Activated naive CD8-positive, alpha-beta T cell treated with anti-CD3 and anti-CD28 coated beads, Interleukin-2, amount 50 U/mL, for 16 hours (primary cell): ENCODE results near the gene HNRNPC.
"Not testable (repeated sequence)": the region's sequence is repeated elsewhere in the genome, so short reads cannot be mapped to it uniquely, and the experiment has no call there.

Experiments used
- DNase-seq: peaks from one replicate; pipeline ENCODE4 v3.0.0-alpha.2; 2020; ENCODE audit warnings: low read depth, low spot score

HNRNPC gene

DNA sequence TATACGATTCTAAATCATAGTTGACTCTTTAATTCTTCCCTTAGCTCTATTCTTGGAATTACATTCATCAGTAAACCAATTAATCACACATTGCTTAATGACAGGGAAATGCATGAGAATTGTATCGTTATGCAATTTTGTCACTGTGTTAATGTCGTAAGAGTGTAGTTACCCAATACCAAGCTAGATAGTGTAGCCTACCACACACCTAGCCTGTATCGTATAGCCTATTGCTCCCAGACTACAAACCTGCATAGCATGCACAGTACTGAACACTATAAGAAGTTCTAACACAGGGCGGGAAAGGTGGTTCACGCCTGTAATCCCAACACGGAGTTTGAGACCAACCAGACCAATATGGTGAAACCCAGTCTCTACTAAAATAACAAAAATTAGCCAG, 24.7 kb downstream of the HNRNPC start:
- DNase-seq = no peak

DNA sequence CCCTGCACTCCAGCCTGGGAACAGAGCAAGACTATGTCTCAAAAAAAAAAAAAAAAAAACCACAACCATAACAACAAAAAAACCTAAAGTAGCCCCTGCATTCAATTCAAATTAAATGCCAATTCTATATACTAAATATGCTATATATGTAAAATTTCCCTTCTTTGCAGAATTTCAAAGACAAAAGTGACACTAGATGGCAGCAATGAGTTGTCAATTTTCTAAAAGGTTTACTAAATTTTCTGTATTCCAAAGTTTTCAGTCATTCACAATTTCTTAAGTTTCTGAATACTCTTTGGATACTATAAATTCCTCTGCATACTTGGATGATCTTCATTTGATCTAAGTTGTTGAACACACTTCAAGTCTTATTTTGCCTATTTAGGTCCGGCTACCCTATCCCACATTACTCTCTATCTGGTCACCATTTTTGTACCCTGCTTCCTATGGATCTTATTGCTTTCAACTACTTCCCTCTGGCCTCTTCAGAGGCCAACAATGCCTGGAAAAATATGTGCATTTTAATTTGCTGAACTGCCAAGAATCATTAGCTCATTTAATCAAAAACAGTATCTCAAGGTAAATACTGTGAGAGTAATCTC, 27.9 kb downstream of the HNRNPC start:
- no peak for DNase-seq

DNA sequence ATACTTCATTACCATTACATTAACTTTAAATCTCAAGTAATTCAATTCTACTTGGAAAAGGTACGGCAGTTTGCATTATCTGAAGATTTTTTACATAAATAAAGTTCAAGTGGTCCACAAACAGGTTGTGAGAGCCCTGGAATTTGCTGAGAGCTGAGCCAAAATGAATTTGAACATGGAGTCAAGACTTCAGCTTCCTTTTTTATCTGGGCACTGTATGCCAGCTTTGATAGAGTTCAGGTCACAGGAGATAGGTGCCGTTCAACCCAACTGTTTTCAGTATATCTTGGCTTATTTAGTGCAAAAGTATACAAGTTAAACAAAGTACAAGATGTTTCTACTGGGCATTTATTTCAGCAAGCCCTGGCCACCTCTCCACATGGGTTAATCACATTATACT, 28.8 kb downstream of the HNRNPC start:
- DNase-seq = no peak

DNA sequence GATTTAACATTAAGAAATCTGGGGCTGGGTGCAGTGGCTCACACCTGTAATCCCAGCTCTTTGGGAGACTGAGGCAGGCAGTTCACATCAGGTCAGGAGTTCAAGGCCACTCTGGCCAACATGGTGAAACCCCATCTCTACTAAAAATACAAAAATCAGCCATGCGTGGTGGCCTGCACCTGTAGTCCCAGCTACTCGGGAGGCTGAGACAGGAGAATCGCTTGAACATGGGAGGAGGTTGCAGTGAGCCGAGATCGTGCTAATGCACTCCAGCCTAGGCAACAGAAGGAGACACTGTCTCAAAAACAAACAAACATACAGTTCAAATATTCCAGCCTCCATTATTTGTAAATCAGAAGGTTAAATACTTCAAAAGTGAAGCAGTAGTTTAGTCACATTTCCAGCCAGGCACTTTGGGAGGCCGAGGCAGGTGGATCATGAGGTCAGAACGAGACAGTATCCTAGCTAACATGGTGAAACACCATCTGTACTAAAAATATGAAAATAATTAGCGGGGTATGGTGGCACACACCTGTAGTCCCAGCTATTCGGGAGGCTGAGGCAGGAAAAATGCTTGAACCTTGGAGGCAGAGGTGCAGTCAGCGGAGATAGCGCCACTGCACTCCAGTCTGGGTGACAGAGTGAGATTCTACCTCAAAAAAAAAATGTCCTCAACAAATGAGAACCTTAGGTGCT, 30.3 kb downstream of the HNRNPC start:
- no peak for DNase-seq

DNA sequence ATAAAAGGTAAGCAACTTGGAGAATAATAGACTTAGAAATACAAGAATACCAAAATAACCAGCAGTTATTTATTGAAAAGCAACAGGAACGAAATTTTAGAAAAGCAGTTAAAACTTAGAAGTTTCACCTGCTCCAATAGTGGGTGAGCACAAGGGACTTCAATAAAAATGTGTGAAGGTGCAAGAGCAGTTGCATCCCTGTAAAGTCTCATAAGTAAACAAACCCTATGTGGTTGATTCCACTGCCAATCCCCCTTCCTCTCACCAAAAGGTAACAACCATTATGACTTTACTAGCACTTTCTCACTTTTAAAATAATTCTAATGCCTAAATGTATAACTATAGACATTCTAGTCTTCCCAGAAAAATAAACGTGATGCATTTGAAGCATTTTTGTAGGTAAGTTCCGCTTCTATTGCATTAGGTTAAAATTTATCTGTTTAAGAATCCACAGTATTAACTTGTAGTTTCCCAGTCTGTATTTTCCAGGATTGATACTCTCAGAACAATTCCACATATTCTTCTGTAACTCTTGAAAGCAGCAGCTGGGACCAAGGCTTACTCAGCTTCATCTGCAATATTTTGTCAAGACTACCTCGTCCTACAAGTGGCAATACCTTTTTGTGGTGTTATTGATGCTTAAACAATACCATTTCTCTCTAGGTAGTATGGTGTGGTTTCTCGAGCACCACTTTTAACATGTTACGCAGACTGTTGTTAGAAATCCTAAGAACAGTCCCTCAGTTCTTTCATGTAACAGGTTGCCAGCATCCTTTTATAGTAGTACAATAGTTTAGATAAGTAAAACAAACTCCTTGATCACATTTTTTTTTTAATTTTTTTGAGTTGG, 32.1 kb downstream of the HNRNPC start:
- no peak for DNase-seq

DNA sequence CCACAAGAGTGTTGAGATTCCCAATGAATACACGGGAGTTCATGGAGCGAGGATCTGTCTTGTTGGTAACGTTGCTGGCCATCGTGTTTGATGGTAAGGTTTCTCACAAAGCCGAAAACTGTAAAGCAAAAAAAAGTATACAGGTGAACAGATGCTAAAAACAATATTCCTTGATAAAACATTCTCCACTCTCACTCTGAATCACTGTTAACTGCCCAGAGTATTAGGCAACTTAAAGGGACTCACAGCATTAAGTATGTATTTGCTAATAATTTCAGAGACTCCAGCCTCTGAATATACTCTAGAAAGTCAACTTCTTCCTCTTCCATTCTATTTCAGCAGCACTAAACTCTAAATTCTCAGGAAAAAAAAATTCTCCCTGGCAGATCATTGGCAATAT, 35.1 kb downstream of the HNRNPC start:
- DNase-seq = no peak

DNA sequence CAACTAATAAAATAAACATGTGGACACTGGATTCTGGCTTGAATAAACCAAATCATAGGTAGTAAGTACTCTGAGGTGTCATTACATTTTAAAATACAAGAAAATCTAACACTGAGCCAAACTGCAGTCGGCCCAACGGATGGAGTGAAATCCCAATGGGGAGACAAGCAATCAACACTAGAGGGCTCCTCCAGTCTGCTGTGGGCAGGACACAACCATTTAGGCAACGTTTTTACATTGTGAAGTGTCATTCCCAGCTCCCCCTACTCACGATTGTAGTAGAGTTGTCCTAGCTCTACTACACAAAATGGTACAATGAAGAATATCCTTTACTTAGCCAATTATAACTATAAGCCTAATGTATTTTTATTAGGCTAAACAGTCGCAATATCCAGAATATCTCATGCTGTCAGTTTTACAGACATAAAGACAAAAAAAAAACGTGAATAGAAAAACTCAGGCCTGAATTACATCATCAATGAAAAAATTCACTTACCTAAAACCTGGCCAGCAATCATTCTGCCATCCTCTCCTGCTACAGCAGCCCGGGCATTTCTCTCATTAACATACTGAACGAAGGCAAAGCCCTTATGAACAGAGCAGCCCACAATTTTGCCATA, 35.7 kb downstream of the HNRNPC start:
- no peak for DNase-seq

DNA sequence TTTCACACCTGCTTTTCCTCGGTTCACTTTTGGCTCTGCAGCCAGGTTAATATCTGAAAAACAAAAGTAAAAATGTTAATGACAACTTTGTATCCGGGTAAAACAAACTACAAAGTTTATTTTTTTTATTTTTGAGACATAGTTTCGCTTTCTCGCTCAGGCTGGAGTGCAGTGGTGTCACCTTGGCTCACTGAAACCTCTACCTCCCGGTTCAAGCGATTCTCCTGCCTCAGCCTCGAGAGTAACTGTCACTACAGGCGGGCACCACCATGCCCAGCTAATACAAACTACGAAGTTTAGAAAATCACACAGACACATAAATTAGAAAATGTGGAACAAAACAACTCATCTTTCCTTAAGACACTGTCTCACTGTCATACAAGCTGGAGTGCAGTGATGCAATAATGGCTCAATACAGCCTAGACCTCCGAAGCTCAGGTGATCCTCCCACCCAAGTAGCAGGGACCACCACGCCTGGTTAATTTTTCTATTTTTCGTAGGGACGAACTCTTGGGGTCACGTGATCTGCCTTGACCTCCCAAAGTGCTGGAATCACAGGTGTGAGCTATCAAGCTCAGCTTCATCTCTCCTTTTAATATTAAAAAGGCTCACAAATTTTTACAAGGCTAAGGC, 38.1 kb downstream of the HNRNPC start:
- DNase-seq = no peak

DNA sequence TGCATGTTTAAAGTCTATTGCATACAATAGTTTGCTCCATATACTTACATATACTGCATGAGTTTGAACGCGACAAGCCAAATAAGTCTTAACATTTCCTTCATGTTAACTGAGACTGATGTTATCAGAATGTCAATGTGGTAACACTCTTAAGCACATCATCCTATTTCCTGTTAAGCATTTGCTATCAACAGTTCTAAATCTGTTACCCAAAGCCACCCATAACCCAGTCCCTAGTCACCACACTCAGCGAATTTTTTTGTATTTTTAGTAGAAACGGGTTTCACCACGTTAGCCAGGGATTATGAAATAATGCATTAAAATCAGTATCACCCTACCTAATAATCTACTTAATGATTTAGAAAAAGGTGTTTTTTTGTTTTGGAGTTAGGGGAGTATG, 39.4 kb downstream of the HNRNPC start:
- no peak for DNase-seq

DNA sequence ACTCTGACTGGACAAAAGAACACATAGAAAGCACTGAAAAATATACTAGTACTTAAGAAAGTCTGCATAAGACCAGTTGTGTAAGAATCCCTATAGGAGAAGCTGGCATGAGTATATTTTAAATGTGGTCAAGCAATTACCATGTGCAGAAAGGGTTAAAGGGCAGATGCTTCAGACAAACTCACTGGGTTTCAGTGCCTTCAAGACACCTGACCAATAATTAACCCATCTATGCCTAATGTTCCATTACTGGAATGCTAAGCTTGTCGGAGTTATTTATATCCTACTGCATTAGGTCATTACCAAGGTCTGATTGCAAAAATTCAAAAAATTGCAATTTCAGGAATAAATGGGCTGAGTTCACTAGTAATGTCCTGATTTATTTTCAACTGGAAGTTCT, 41.3 kb downstream of the HNRNPC start:
- no peak for DNase-seq

DNA sequence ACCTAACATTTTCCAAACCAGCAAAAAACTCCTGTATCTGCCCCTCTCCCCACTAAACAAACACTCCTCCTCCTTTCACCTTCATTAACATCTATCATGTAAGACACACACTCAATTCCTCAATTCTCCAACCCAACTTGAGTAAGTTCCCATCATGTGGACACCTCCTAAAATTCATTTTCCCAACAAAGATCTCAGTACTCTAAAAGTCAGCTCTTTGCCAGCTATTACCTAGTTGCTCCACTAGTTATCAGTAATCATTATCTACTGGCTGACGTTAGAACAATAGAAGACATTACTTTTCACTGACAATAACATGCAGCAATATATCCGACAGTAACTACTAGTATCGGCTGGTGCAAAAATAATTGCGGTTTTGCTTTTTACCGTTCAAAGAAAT, 42.1 kb downstream of the HNRNPC start:
- DNase-seq = no peak

DNA sequence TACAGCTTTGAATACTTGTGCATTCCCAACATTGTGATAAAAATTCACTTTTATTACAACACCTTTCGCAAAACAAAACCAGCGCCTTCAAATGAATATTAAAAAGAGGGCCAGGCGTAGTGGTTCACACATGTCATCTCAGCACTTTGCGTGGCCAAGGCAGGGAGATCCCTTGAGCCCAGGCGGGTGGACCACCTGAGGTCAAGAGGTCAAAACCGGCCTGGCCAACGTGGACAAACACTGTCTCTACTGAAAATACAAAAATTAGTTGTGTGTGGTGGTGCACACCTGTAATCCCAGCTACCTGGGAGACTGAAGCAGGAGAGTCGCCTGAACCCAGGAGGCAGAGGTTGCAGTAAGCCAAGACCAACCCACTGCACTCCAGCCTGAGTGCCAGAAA, 42.8 kb downstream of the HNRNPC start:
- DNase-seq = no peak

DNA sequence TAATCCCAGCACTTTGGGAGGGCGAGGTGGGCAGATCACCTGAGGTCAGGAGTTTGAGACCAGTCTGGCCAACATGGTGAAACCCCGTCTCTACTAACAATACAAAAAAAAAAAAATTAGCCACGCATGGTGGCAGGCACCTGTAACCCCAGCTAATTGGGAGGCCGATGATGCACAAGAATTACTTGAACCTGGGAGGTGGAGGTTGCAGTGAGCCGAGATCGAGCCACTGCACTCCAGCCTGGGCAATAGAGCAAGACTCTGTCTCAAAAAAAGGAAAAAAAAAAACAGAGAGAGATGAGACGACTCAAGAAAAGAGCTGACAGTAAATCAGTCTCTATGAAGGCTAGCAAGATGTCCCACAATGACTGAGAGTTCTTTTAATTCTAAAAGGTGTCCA, 44.1 kb downstream of the HNRNPC start:
- not testable (repeated sequence) for DNase-seq

DNA sequence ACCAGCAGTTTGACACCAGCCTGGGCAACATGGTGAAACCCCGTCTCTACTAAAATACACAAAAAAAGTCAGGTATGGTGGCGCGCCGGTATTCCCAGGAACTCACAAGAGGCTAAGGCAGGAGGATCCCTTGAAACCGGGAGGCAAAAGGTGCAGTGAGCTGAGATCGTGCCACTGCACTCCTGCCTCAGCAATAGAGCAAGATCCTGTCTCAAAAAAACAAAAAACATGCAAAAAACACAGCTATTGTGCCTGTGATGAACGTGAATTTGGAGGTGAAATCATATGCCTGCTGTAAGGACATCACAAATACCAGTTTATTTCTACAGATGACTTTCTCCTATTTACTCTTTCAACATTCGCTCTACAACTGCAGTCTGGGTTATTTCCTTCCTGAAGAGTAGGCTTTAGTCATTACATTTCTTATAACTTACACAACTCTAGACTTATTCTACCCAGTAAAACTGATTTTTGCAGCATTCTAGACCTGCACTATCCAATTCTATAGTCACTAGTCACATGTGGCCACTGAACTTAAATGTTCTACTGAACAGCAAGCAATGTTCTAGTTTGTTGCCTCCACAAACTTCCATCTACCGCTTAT, 48.3 kb downstream of the HNRNPC start:
- DNase-seq = no peak

DNA sequence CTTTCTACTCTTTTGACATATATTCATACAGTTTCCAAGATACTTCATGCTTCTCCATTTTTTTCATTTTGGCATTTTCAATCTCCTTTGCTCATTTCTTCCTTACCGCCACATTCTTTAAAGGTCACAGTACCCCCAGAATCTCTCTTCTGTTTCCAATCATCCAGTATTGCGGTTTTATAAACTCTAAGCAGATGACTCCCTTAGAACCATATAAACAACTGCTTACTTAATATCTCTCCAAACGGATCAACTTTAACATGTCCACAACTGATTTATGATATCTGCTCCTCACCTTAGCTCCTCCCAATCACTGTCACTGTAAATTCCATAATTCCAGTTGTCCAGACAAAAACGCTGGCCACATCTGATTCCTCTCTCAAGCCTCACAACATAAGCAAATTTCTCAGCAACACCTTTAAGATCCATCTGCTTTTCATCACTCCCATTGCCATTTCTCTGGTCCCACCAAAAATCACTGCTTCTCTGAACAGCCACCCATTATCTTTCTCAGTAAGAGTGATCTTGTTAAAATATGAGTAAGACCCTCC, 49.6 kb downstream of the HNRNPC start:
- no peak for DNase-seq

DNA sequence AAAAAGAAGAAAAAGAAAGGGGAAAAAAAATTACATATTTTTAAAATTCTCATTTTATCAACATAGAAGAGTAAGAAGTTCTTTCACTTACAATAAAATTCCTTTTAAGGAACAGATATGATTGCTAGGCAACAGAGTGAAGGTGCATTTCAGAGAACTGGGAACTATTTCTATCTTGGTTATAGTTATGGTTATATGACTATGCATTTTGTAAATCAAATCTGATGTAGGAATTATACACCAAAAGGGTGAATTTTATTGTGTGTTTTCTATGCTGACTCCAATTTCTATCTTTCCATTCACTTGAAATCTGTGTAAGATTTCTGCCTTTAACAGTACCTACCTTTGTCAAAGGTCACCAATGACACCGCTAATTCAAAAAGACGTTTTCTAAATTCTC, 50.1 kb downstream of the HNRNPC start:
- DNase-seq = no peak

DNA sequence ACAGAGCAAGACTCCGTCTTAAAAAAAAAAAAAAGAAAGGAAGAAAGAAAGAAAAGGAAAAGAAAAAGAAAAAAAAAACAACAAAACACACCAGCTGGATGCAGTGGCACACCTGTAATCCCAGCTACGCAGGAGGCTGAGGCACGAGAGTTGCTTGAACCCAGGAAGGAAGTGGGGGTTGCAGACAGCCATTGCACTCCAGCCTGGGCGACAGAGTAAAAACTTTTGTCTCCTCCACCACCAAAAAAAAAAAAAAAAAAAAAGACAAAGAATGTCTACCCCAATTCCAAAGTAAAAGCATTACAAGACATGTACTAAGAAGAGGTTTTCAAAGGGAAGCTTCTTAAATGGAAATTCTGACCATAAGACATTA, 53.4 kb downstream of the HNRNPC start:
- DNase-seq = no peak

DNA sequence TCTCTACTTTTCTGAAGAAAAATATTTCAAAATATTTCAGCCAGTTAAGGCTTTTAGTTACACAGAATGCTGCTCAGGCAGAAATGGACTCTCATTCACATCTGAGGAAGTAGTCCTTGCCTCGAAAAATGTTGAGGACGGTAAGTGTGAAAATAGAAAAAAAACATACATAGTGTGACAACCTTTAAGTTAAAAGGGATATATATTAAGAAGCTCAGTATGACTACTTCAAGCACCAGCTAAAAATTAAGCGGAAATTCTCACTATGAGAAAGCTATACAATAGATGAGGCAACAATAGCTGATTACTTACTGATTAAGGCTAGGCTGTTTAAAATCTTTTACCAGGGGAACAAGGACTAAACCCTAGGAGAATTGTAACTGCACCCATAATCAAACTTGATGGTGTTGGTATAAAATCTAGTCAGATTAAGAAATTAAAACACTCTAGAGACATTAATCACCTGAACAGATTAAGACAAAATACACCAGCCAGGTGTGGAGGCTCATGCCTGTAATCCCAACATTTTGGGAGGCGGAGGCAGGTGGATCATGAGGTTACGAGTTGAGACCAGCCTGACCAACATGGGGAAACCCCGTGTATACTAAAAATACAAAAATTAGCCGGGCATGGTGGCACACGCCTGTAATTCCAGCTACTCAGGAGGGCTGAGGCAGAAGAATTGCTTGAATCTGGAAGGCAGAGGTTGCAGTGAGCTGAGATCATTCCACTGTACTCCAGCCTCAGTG, 53.9 kb downstream of the HNRNPC start:
- DNase-seq = no peak

DNA sequence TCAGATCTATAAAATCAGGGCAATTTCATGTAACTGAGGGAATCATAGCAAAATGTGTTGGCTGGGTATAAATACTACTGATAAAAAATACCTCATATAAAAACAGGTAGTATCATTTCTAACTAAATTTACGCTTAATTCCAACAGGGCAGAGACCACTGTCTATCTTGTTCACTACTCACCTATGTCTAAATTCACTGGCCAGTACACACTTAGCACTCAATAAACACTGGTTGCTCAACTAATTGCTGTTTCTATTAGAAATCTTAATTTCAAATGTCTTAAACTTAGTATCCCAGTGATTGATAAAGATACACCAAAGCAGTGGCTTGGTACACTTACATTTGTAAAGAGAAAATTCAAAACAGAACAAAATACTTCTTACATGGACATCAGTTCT, 55.6 kb downstream of the HNRNPC start:
- no peak for DNase-seq

DNA sequence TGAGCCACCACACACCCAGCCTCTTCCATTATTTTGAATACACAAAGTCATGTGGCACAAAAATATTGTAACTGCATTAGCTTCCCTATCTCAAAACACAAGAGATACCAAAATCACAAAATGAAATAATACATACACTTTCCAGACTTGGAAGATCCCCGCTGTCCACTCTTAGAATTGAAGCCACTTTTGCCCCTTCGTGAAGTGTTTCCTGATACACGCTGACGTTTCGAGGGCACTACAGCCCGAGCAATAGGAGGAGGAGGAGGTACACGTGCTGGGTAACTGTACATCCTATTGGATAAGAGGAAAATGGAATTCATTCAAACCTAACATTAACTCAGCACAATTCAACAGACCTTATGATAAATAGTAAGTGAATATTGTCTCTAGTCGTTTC, 56.4 kb downstream of the HNRNPC start:
- DNase-seq = not testable (repeated sequence)

DNA sequence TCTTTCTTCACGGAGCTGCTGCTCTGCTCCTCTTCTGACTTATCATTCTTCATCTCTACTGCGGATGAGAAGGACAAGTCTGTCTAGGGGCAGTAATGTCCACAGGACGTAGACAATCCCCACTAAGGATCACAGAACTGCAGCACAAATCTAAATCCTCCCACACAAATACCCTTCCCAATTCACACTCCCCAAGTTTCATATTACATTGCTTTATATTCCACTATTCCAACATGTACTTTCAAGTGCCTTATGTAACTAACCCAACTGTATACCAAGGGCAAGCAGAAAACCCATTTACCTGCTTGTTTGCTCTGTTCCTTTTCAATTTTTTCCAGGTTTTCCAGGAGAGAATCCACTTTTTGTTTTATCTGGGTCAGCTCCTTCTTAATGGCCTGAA, 57.7 kb downstream of the HNRNPC start:
- DNase-seq = no peak
